Activated CD4-positive, alpha-beta T cell treated with anti-CD3 and anti-CD28 coated beads, Interleukin-2, Interleukin-6, amounts not matched to agents 100 ng/mL and 50 ng/mL, durations not matched to agents 16 hours and 8 hours (primary cell): Measurements from ENCODE around the gene ADAM20.
"Not testable (repeated sequence)": the region's sequence is repeated elsewhere in the genome, so short reads cannot be mapped to it uniquely, and the experiment has no call there.

ENCODE experiments used
- DNase-seq: peaks from one replicate; pipeline ENCODE4 v3.0.0-alpha.2; 2020

The ADAM20 gene

GRCh38 chr14:70534904-70535303 is at the start of gene ADAM20:
TSS of gene ADAM20 (minus strand) at chr14:70535004. CDS start at chr14:70524757, 10,247 bp downstream.
- DNase-seq = no peak

GRCh38 chr14:70576891-70577290 is 42.1 kb upstream of the ADAM20 start:
- DNase-seq = no peak

GRCh38 chr14:70573050-70573449 is 38.2 kb upstream of the ADAM20 start:
- DNase-seq = no peak

GRCh38 chr14:70571139-70571538 is 36.3 kb upstream of the ADAM20 start:
- no peak for DNase-seq

GRCh38 chr14:70567791-70568190 is 33.0 kb upstream of the ADAM20 start:
- peak; percentile 57 for DNase-seq

- no peak for DNase-seq
Observed at GRCh38 chr14:70563869-70564268, 29.1 kb upstream of the ADAM20 start.

- DNase-seq = no peak
Observed at GRCh38 chr14:70563417-70563816, 28.6 kb upstream of the ADAM20 start.

- no peak for DNase-seq
Observed at GRCh38 chr14:70558356-70558755, 23.6 kb upstream of the ADAM20 start.

GRCh38 chr14:70555890-70556289 is 21.1 kb upstream of the ADAM20 start:
- DNase-seq = no peak

GRCh38 chr14:70538087-70538486 is 3.3 kb upstream of the ADAM20 start:
- DNase-seq = no peak

GRCh38 chr14:70536830-70537229 is 2.0 kb upstream of the ADAM20 start:
- no peak for DNase-seq

- no peak for DNase-seq
Observed at GRCh38 chr14:70530417-70530816, 4.4 kb downstream of the ADAM20 start.

GRCh38 chr14:70527501-70528105 is 7.2 kb downstream of the ADAM20 start:
- DNase-seq = no peak

GRCh38 chr14:70525691-70526090 is 9.1 kb downstream of the ADAM20 start:
- no peak for DNase-seq

GRCh38 chr14:70515811-70516210 is 19.0 kb downstream of the ADAM20 start:
- DNase-seq = no peak

GRCh38 chr14:70514168-70515069 is 20.4 kb downstream of the ADAM20 start:
- DNase-seq = peak; percentile 52

GRCh38 chr14:70498191-70498590 is 36.6 kb downstream of the ADAM20 start:
- DNase-seq = no peak

- no peak for DNase-seq
Observed at GRCh38 chr14:70489579-70490200, 45.1 kb downstream of the ADAM20 start.

GRCh38 chr14:70477356-70478105 is 57.3 kb downstream of the ADAM20 start:
- not testable (repeated sequence) for DNase-seq

GRCh38 chr14:70475459-70475858 is 59.3 kb downstream of the ADAM20 start:
- DNase-seq = not testable (repeated sequence)

- no peak for DNase-seq
Observed at GRCh38 chr14:70473825-70474224, 61.0 kb downstream of the ADAM20 start.
